GM19238 (cell line): ENCODE measurements around the gene TTLL5.

Experiments
- DNase-seq: peaks from one replicate; pipeline ENCODE4 v3.0.0; 2011; ENCODE audit warnings: low spot score; ENCODE audit not compliant: insufficient read length

TTLL5 gene

GRCh38 chr14:75960231-75960630 lies 299.2 kb downstream of the TTLL5 start:
- DNase-seq: peak; percentile 56

DNA sequence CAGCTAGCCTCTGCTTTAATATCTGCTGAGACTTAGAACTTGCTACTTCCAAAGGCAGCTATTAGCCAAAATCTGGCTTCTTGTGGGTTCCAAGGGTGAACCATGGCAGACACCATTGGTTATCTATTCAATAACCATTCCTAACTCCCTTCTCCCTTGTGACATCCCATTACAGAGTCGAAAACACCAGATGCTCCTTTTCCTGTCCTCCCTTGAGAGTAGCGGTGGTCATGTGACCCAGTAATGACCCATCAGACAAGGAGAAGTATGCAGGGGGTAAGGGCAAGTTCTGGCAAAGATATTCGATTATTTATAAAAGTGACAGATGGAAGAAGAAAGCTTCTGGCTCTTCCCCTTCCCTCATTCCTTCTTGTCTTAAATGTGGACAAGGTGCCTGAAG lies 300.6 kb downstream of the TTLL5 start:
- DNase-seq: no peak

GRCh38 chr14:75967866-75968265 lies 306.8 kb downstream of the TTLL5 start:
- DNase-seq: no peak

DNA sequence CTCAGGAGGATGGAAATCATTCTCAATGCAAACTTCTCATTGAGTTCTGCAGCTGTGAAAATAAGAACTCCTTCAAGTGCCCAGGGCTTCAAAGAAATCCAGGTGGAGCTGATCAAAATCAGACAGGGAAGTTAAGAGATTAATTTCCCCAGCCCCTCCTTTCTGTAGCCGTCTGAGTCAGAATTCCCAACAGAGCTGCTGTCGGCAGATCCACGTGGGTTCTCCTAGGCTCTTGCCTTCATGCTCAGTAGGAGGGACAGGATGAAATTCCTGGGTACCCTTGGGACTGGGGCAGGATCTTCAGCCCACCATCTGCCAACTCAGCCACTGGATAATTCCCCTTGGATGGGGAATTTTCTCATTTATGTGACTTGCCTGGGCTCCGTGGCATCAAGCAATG lies 307.4 kb downstream of the TTLL5 start:
- DNase-seq: no peak

DNA sequence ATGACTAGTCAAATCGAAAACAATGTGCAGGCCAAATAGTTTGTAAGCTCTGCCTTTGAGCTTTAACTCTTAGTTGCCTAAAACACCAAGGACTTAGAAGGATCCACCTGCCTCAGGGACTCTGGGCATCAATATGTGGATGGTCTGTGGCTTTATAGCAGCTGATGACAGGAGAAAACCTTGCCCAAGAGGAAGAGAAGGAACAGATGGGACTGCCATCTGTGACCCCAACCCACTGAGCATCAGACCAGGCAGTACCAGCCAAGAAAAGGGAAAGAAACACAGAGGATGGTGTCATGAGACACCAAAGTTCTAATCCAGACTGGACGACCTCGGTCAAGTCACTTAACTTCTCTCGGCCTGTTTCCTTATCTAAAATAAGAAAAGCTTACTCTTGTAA lies 308.1 kb downstream of the TTLL5 start:
- DNase-seq: no peak

- DNase-seq: no peak
Observed at GRCh38 chr14:75969891-75970290, 308.8 kb downstream of the TTLL5 start.

DNA sequence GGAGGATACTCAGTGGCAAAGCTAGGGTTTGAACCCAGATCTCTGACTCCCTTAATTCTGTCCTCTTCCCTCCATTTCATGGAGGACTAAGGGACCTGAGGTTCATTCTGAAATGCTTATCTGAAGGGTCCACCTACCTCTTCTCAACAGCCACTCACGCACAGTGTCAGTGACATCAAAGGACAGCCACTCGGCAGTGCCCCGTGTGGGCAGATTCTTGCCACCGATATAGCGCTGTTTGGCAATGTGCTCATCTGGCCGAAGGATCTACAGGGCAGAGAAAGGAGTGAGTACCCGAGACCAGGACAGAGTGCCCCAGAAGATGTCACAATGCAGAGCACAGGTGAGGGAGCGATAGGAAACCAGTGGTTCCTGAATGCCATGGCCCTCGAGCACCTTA lies 309.9 kb downstream of the TTLL5 start:
- no peak for DNase-seq

GRCh38 chr14:75971509-75971908 lies 310.5 kb downstream of the TTLL5 start:
- no peak for DNase-seq

GRCh38 chr14:75972801-75973421 lies 311.9 kb downstream of the TTLL5 start:
- DNase-seq: no peak

GRCh38 chr14:75976826-75977581 lies 316.0 kb downstream of the TTLL5 start:
- no peak for DNase-seq

DNA sequence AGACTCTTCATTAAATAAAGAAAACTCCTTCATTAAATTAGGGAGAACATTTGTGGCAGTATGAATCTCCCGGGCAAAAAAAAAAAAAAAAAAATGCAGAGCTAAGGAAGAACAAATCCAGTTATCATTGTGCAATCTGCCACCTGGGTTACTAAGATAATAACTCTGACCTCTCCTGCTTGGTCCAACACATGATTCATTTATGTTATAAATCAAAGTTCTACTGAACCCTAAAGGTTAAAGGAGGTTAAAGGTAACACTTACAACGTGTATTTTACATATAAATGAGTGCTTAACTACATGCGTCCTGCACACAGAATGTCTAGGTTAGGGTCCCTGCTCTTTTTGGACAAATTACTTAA lies 316.5 kb downstream of the TTLL5 start:
- DNase-seq: no peak

DNA sequence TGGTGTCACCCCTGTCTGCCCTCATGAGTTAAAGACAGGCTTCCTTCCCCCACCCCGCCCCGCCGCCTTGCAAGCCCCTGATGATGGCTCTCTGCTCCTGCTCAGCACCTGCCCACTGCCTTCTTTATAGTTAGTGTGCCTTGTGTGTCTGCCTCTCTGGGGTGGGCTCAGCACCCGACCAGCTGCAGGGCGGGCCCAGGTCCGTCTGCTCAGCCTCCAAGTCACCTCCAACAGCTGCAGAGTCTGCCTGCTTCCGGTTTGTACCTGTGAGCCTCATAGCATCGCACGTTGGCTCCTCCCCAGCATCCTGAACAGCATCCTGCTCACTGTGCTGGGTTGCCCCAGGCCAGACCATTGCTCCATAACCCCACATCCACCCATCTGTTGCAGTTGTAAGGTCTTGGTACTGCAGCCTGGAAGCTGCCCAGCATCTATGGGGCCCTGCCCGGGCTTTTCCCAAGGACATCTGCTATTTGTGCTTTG lies 317.2 kb downstream of the TTLL5 start:
- DNase-seq: no peak

DNA sequence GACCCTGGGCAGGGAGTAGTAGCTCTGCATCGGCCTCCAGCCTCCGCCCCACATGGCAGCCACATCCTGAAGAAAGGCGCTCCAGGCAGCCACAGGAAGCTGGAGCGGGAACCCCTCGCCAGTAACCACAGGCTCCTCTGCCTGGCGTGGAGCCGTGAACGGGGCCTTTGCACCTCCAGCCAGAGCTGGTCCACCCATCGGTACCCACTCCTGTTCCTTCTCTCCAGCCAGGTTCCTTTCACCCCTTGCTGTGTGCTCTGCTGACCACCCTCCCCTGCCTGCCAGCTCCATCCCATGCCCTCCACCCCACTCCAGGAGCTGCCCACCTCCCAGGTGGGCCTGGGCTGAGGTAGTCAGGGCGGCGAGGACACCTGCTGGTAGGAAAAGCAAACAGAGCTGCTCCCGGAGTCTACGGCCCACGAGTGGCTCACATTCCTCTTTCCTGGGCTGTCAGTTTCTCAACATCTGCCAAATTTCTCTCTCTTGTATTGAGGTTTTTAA lies 318.1 kb downstream of the TTLL5 start:
- no peak for DNase-seq

DNA sequence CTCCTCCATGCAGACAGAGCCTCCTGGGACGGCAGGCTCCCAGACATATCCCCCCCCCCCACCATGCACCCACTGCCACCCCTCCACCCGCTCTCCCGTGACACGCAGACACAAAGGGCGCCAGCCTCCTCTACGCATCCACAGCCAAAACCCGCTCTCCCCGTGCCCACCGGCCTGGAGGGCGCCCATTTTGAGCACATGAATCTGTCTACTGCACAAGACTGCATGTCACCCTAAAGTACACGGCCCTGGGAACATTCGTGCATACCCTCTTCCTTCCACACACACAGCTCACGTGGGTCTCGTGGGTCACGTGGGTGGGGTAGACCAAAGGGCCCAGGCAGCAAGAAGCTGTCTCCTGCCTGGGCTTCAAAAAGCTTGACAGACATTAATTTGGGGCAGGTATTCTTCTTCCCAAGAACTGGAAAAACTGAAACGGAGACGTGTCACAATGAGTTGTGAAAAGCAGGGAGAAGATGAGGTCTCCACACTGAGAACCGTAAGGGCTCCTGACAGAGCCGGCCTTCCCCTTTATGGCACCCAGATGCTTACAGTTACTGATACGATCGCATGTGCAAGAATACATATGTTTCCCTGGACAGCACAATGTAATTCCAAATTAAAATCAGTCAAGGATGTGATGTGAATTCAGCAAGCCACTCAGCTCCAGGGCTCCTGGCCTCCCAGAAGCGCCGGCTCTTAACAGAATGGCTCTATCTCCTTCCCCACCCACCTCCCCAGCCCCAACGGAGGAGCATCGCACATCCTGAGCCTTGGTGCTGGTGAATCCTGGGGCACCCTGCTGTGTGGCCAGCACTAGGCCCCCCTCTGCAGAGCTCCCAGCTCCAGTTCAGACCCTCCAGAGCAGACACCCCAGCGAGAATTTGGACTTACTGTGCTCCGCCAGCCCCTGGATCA lies 318.9 kb downstream of the TTLL5 start:
- no peak for DNase-seq

GRCh38 chr14:75980856-75981255 lies 319.8 kb downstream of the TTLL5 start:
- DNase-seq: no peak

- peak; percentile 68 for DNase-seq
Observed at GRCh38 chr14:75981426-75982265, 320.6 kb downstream of the TTLL5 start, which contains the start of gene TGFB3. Gene TGFB3, minus strand, starts transcription at chr14:75981995. Its CDS starts 1,102 bp downstream, at chr14:75980893.

- DNase-seq: no peak
Observed at GRCh38 chr14:75982266-75983018, 321.4 kb downstream of the TTLL5 start.

DNA sequence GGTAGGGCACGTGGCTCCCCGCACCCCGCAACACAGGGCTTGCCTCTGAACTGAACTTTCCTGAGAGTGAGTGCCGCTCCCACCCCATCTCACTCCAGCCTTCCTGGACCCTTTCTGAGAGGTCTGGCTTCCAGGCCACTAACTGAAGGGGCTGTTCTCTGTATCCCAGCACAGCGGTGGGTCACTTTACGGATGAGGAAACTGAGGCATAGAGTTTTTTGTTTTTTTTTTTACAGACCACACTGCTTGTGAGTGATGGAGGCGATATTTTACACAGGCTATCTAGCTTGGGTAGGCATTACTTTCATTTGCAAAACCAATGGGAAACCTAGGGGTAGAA lies 321.9 kb downstream of the TTLL5 start:
- DNase-seq: no peak

DNA sequence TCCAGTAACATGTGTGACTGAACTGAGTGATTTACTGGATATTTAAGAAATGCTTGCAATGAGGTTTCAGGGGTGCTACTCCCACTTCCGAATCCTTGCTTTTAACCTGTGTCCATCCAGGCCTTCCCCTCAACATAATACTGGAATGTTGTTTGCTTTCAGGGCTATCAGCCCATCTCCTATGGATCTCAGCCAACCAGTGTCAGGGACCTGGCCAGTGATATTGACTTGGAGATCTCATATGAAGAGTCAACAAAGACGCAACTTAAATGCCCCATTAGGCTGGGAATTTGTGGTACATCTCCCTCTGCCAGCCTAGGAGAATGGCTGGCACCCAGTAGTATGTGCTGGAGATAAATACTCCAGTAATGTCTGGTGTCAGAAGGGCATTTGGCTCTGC lies 323.6 kb downstream of the TTLL5 start:
- no peak for DNase-seq
